ENCODE results near the gene CGB1.

CGB1 gene

DNA sequence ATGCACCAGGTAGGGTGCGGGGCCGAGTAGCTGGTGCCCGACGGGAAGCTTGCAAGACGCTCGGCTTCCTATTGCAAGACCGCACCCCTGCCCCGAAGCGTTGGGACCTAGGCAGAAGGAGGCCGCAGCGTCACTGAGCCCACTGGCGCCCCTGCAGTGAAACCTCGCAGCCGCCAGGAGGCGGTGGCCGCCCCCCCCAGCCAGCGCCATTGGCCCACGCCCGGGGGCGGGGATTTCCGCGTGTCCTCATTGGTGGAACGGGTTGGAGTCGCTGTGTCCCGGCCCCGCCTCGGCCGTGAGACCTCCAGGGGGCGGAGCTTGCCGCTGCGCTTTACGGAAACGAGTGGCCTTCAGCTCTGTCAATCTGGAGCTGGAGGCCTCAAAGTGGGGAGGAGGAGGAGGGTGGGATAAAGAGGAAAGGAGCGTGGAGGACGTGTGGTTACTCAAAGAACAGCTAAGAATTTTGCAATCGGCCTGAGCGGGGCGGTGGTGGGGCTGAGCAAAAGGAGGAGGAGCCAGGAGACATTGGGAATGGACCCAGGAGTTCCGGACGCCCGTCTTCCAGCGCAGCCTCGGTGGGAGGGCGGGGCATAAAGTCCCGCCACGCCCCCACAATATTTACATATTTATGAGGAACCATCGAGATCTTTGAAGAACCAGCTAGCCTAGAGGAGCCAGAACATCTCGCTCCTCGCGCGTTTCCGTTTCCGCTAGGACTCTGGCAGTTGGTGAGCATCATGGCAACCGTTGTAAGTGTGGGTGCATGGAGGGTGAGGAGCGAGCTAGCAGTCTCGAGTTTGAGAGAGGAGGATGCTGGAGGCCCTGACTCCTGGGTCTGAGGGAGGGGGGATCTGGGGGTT is 43.3 kb downstream of the CGB1 start, which contains the start of the genes GYS1 and RUVBL2:
Gene GYS1, minus strand, starts transcription at position 135 of the 860 bp plus-strand sequence. CDS start 197 bp downstream, outside the sequence.
Gene RUVBL2, plus strand, starts transcription at position 713 of the 860 bp plus-strand sequence. Its CDS starts 25 bp downstream, at position 738.
- peak; percentile 99 to 100 for DNase-seq

DNA sequence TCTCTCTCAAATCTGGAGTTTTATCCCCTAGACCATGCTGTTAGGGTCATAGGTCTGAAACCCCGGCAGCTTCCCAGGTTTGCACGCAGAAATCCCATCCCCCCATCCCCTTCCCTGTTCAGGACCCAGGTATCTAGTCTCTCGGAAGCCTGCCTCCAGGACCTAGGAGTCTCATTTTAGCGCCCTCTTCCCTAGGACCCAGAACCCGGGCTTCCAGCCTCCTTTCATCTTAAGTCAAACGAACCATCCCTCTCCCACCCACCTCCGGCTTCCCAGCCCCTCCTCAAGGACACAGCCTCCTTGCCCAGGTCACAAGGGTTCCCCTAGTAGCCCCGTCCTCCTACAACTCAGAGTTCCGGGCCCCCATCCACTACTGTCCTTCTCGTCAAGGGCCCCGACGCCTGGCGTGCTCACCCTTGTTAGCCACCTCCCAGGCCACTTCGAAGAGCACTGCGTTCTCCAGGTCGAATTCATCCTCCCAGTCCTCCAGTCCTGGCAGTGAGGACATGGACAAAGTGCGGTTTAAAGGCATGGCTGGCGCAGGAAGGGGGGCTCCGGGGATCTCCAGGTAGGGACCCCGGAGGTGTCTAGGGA is 44.0 kb downstream of the CGB1 start:
- DNase-seq = peak in 1 of 2 donors; percentile 50

DNA sequence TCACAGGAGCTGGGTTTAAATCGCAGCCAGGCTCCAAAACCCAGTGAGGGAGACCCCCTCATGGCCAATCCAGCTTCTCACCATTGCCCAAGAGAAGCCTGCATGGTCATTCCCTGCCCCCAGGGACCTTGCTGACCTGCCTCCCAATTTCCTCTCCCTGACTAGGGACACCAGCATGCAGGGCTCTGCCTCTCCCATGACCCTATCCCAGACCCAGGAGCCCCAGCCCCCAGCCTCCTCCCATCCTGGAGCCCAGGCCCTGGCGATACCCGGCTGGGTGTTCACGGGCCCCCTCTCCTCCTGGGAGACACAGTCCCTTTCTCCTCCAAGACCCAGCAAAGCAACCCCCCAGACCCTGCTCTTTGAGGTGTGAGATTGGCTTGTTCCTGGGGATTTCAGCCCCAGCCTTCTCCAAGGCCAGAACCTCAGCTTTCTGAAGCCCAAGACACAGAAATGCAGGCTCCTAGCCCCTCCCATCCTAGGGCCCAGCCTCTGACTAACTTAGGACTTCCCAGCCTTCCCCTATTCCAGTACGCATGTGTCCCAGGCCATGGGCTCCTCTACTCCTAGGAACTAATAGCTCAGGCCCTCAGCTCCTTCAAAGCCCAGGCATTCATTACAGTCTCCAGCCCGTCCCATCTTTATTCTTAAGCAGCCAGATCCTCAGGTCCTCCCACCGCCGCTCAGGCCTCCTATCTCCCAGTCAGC is 44.7 kb downstream of the CGB1 start:
- DNase-seq = peak in 1 of 2 donors; percentile 21

- no peak for DNase-seq
Observed at GRCh38 chr19:48991011-48991609, 45.6 kb downstream of the CGB1 start.

GRCh38 chr19:48990400-48990799 is 46.3 kb downstream of the CGB1 start:
- no peak for DNase-seq

DNA sequence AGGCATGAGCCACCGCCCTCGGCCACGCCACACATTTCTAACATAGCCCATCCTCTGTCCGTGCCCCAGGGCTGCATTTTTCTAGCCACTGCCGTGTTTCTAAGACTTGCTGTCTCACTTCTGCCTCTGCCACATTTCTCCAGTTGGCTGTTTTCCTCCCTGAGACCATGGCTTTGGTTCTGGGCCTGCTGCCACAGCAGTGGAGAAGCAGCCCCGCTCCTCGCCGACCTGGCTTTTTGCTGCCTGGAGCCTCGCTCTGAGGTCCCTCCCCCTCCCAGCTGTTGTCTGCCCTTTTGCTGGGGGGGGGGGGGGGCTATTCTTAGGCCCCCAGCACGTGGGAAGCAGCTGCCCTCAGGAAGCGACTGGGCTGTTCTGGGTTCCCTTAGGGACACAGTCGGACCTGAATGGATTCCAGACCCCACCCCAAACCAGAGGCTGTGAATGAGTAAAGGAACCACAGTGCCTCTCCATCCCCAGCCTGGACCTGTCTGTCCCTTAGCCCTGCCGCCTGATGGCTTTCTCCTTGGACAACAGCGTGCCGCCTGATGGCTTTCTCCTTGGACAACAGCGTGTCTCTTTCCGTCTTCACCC is 46.9 kb downstream of the CGB1 start:
- no peak for DNase-seq

DNA sequence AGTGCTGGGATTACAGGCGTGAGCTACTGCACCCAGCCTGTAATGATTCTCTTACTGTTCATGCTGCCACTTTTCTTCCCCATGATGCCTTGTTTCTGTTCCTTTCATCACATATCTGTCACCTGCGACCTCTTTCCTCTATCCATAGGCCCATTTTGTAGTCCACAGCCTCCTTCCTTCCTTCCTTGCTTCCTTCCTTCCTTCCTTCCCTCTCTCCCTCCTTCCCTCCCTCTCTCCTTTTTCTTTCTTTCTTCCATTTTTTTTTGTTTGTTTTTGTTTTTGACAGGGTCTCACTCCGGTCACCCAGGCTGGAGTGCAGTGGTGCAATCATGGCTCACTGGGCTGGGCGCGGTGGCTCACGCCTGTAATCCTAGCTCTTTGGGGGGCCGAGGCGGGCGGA is 47.8 kb downstream of the CGB1 start:
- no peak for DNase-seq

DNA sequence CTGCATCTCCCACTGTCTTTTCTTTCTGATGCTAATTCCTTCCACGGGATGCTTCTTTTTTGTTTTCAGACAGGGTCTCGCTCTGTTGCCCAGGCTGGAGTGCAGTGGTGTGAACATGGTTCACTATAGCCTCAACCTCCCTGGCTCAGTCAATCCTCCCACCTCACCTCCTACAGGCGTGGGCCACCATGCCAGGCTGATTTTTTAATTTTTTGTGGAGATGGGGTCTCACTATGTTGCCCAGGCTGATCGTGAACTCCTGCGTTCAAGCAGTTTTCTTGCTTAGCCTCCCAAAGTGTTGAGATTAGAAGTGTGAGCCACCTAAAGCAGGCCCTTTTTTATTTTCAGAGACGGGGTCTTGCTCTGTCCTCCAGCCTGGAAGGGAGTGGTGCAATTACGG is 48.4 kb downstream of the CGB1 start:
- no peak for DNase-seq

- DNase-seq = no peak
Observed at GRCh38 chr19:48987323-48987722, 49.4 kb downstream of the CGB1 start.

DNA sequence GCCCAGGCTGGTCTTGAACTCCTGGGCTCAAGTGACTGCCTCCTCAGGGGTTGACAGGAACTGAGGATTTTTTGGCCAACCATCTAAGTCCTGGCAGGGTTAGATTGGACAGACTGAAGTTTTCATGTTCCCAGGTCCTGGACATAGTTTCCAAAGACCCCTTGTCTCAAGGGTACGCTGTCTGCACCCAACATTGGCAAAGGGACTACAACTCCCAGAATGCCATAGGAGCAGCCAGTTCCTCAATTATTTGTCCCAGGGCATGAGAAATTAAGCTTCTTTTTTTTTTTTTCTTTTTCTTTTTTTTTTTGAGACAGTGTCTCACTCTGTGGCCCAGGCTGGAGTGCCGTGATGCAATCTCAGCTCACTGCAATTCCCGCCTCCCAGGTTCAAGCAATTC is 50.5 kb downstream of the CGB1 start:
- DNase-seq = no peak

DNA sequence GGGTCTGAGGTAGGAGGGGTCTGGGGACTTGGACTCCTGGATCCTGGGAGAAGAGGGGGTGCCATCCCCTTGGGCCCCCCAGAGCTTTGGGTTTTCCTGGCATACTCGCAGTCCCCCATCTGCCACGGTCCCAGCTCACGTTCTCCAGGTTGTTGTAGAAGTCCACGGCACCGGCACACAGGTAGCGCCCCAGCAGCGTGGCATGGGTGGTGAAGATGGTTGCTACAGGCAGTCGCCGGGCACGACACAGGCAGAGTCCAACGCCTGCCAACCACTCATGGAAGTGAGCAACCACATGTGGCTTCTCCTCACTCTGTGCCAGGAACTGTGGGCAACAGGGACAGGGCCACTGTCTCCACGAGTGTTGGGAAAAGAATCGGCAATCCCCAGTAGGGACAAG is 51.0 kb downstream of the CGB1 start:
- no peak for DNase-seq
